GM11168 (cell line): ENCODE results near the gene URB1.
"Not testable (repeated sequence)": the region's sequence is repeated elsewhere in the genome, so short reads cannot be mapped to it uniquely, and the experiment has no call there.

Experiments
- in situ Hi-C: fragments of 300-500 bp; cut with MboI; formaldehyde crosslinking; loops from one replicate; pipeline ENCODE4 v1.12.0; 2022; ENCODE audit warnings: low sequenced_read_pairs; ENCODE audit not compliant: unreplicated experiment

The URB1 gene

DNA sequence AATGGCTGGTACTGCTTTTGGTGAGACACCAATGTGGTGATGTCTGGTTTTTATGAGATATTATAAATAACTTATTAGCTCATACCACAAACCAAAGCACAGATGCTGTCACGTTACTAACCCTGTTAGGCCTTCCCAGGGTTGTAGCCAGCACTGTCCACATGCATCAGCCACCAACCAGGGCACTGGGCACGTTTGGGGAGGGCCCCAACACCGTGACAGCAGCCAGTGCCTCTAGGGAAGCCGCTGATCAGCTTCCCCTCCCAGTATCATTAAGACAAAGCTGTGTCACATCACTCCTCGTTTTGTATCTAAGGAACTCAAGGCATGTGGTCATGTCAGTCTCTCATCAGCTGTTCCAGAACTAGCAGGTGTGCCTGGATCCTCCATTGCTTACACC is 13.9 kb downstream of the URB1 start:
- in situ Hi-C loops = no loop called here

GRCh38 chr21:32377991-32378390 is 14.8 kb downstream of the URB1 start:
- in situ Hi-C loops = no loop called here

- in situ Hi-C loops = no loop called here
Measured at GRCh38 chr21:32377506-32377905, 15.3 kb downstream of the URB1 start.

GRCh38 chr21:32372755-32373154 is 20.1 kb downstream of the URB1 start:
- in situ Hi-C loops = no loop called here

DNA sequence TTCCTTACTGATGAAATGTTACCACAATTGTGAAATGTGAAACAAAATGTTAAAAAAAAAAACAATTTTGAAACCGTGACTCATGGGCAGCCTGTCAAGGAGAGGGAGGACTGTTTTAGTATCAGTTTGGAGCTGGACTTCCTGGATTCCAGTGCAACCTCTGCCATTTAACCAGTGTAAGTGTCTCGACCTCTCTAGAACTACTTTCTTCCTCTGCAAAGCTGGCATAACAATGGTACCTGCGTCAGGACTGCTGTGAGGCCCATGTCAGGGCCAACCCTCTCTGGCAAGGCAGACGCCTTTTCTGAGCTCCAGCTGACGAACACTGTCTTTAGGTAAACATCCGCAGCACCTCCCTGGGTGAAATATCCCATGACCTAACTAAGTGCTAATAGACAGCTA is 20.9 kb downstream of the URB1 start:
- in situ Hi-C loops = no loop called here

DNA sequence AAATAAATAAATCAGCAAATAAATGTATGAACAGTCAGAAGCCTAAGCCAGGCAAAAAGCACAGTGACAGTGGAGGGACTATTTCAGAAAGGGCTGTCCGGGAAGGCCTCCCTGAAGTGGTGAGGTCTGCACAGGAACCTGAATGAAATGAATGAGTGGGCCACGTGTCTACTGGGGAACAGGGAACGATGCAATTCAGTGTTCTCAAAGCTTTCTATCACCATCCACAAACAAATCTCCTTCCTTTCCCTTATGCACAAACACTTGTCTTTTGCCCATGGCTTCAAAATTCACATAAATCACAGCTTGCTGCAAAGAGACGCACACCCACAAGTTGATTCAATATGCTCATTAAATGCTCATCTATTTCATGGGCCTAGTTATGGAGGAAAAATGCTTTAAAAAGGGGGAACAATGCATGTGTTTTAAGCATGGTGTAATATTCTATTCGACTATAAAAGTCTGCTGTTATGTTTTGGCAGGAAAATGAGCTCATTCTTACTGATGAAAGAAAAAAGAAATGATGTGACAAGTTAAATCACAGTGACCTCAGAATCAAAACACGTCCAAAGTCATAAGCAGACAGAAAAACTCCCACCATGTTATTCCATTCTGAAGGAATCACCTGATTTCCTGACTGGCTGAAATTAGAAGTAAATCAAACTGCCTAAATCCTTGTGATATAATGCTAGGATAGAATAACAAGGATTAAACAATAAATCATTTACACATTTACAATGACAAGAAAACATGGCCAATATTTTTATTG is 21.6 kb downstream of the URB1 start:
- in situ Hi-C loops = no loop called here

GRCh38 chr21:32368961-32369360 is 23.9 kb downstream of the URB1 start:
- in situ Hi-C loops = not testable (repeated sequence)

GRCh38 chr21:32368386-32368785 is 24.4 kb downstream of the URB1 start:
- in situ Hi-C loops = no loop called here

GRCh38 chr21:32367158-32367557 is 25.7 kb downstream of the URB1 start:
- in situ Hi-C loops = no loop called here

DNA sequence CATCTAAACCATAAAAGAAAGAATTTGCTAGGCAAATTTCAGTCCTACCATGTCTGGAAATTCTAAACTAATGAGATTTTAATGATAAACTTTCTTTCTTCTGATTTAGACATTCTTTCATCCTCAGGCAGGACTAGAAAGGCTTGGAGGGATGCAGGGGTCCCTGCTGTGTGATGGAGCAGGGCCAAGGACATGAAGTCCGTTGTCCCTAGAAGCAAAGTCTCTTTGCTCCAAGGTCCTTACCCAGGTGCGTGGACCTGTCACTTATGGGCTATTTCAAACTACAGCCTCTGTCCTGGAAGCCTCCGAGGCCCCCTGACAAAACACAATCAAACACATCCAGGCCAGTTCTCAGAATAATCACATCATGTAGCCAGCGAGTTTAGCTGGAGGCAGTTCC is 26.6 kb downstream of the URB1 start:
- in situ Hi-C loops = no loop called here

- in situ Hi-C loops = no loop called here
Measured at GRCh38 chr21:32364796-32365195, 28.0 kb downstream of the URB1 start.

DNA sequence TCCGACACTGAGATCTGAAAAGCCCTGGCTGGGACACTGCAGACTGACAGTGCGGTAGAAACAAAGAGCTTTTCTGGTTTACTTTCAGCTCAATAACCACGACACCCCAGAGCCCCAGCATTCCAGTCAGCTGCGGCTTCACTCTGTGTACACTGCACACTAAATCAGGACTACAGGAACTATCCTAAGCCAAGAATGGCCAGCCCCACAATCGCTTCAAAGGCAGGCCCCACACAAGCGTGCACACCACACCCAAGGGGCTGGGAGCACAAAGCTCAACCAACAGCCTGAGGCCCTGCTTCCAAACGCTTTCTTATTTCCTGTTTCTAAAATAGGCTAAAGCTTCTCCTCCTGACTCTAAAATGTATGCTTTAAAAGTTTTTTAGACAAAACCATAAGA is 28.4 kb downstream of the URB1 start:
- in situ Hi-C loops = no loop called here

DNA sequence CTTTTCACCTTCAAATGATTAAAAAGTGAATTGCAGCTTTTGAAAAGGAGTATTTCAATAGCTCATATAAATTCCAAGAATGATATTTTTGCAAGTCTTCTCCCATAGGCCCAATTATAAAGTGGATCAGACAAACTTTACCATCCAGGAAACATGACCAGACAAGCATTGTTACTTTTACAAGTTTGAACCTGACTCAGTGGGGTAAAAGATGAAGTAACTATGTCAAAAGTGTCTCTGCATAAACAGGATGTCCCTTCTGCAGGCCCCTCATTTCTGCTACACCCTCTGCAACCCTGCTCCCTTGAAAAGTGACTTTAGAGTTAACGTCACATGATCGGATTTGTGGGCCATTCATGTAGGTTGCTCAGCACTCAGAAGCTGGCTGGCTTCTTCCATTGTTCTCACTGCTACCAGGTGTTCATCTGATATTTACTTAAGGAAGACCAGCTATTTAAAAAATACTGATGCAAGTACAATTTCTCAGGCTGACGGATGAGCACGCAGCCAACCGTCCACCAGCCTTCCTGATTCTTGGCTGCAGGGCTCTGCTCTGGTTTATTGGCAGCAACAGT is 32.3 kb downstream of the URB1 start:
- in situ Hi-C loops = no loop called here

- in situ Hi-C loops = no loop called here
Measured at GRCh38 chr21:32359719-32360260, 33.0 kb downstream of the URB1 start.

DNA sequence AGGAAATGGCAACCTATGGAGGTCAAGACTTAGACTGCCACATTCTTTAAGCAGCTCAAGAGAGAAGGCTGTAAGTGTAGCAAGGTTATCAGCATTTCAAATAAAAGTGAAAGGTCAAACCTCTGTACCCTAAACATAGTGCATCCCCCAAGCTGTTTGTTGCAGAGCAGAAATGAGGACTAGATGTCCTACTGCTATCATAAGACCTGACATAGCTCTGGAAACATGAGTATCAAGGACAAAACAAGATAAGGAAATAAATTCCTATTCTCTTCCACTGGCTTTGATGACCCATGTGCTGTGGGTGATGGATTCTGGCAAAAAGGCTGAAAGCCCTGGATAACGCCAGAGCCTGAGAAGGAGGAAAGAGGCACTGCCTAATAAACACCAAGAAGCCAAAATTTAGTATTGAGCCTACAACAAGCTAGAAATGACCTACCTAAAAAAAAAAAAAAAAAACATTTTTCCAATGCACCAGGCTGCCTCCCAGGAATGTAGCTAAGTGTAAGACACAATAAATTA is 35.9 kb downstream of the URB1 start:
- in situ Hi-C loops = no loop called here

DNA sequence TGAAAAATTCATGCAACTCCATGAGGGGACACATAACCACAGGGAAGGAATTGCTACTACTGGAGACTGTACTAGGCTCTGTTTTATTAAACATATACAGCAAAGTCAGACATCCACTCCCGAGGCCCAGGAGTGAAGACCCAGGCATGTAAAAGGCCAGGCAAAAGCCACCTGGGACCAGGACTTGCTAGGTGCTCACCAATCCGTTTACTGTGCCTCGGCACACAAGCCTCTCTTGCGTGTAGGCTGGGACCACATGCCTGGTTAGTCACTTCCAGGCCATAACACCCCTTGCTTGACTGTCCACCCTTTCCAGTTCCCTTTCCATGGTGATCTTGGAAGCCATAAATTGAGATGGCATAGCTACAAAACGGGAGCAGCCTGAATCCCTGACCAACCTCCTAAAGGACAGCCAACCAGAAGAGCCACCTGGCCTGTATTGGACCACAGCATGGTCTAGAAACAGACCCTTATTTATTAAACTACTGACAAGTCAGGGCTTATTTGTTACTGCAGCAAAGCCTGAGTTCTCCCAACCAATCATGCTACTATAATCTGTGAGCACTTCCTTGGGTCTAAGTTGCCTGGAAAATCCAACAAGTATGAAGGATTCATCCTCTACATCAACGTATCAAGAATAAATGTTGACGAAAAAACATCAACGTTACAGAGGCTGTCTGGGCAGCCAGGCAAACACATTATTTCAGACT is 39.7 kb downstream of the URB1 start:
- in situ Hi-C loops = no loop called here

GRCh38 chr21:32352526-32352925 is 40.3 kb downstream of the URB1 start:
- in situ Hi-C loops = no loop called here

- in situ Hi-C loops = no loop called here
Measured at GRCh38 chr21:32351428-32351827, 41.4 kb downstream of the URB1 start.

- in situ Hi-C loops = no loop called here
Measured at GRCh38 chr21:32350981-32351380, 41.8 kb downstream of the URB1 start.

GRCh38 chr21:32350211-32350980 is 42.4 kb downstream of the URB1 start:
- in situ Hi-C loops = no loop called here
